Kidney capillary endothelial cell (primary cell): ENCODE results near the gene CTSO.

Source experiments
- DNase-seq: peaks from one replicate; pipeline ENCODE4 v3.0.0-alpha.2; 2018; ENCODE audit warnings: low spot score

The CTSO gene, protein sequence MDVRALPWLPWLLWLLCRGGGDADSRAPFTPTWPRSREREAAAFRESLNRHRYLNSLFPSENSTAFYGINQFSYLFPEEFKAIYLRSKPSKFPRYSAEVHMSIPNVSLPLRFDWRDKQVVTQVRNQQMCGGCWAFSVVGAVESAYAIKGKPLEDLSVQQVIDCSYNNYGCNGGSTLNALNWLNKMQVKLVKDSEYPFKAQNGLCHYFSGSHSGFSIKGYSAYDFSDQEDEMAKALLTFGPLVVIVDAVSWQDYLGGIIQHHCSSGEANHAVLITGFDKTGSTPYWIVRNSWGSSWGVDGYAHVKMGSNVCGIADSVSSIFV

DNA sequence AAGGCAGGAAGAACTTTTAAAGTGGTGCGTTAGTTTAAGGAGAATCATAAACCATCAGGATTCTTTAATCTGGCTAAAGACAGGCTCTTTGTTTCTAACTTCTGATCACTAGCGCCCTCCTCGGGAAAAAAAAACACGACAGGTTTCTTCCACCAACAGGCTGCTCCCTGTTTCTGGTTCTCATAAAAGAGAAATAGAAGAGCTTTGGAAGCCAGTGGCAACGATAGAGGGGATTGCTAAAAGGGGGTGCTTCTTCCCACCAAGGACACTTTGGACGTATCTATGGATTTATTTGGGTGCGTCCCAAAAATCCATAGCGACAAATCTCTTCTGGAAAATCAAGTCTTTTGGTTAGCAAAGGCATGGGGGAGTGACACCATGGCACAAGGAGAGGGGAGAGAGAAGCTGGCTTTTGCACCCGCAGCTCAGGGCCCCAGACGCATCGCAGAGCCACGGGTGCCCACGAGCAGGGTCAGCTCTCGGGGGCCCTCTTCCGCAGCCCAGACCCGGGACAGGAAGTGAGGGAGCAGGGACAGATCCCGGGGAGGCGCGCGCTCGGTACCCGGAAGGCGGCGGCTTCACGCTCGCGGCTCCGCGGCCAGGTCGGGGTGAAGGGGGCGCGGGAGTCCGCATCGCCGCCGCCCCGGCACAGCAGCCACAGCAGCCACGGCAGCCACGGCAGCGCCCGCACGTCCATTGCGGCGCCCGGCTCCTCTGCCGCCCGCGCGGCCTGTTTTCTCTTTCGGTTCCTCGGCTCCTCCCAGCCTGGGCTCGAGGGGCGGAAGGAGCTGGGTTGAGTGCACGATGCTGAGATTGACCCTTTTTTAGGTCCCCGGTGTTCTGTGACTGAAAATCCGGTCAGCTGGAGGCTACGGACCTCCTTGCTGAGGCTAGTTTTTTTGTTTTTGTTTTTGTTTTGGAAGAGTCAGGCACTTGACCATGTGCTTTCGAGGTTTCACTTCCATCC lies at the start of gene CTSO:
Gene CTSO (minus strand): TSS at position 716 of the 967 bp plus-strand sequence. CDS start 19 bp downstream, at position 697.
- peak; percentile 72 for DNase-seq

DNA sequence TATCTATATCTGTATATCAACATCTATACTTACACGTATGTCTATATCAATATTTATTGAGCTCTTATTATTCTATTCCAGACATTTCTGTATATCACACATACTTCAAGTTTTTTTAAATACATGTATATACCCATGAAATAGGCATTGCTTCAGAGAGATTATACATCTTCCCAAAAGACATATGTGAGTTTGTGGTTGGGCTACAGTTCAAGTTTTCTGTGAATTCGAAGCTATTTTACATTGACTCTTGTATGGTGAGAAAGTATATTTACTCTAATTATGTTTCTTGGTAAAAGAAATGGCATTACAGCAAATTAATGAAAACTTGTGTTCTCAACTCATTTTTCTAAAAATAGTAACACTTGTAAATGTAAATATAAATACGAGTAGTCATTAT lies 46.8 kb upstream of the CTSO start:
- no peak for DNase-seq

- no peak for DNase-seq
Observed at GRCh38 chr4:155999725-156000124, 46.1 kb upstream of the CTSO start.

DNA sequence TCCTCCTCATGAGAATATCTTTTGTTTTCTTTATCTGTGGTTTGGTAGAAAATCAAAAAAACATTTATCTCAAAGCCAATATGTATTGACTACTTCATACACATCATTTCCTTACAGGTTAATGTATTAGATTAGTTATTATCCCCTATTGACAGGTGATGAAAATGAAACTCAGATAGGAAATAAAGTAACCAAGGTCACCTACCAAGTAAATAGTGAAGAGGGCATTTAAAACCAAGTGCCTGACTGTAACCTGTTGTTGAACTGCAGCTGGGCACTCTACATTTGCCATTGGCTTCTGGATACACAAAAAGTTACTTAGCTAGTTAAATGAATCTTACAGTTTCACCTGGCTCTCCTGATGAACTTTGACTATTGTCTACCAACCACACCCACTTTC lies 41.4 kb upstream of the CTSO start:
- no peak for DNase-seq

GRCh38 chr4:155984106-155984797 lies 30.6 kb upstream of the CTSO start:
- DNase-seq, result no peak

DNA sequence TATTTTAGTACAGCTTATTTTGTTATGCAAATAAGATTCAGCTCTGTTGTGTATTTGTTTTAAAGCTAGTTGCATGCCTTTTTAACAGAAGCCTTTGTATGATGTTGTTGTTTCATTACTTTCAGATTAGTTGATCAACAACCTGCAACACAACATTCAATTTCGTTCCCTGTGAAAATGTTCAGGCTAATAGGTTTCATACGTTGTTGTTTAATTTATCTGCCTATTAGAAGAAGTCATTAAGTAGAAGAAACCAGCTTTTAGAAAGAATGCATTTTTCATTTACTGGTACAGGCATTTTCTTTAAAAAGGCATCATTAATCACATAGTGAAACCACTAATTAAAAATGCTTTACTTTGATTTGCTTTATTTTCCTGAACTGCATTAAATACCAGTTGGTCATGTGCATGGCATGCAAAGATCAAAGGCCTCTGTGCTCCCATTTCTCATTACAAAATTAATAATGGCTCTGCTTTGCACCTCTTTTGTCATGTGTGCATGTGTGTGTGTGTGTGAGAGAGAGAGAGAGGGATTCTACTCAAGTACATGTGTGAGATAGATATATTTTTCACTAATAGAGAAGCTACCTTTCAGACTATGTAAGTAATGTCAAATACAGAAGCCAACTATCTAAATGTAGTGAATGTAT lies 29.2 kb upstream of the CTSO start:
- DNase-seq, result no peak

GRCh38 chr4:155978810-155979209 lies 25.1 kb upstream of the CTSO start:
- DNase-seq, result no peak

DNA sequence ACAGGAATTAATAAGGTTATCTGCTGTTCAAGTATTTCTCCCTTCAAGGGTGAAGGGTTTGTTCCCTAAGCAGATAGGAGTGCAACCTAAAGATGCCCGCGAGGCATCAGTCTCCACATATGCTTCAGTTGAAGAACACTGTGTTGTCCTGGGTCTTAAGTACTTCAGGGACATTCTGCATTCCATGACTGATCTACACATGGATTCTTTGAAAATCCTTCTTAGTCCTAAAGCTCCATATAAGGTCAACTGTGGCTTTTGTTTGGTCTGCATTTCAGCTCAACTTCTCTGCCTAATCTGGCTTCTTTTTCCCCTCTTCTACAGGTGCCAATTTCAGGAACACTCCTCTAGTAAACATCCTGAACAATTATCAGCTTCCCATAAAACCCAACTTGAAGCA lies 21.8 kb upstream of the CTSO start:
- no peak for DNase-seq

- DNase-seq, result no peak
Observed at GRCh38 chr4:155974996-155975395, 21.3 kb upstream of the CTSO start.

DNA sequence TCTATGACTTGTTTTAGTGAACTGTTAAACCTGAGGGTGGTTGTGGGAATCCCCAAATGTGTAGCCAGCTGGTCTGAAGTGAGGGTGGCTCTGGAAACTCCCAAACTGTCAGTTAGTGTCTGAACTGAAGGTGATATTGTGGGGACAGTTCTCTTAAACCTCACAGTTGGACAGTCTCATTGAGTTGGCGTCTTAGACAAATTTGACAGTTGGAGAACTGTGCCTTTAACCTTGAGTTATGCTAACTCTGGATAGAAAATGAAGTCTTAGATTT lies 20.7 kb upstream of the CTSO start:
- DNase-seq, result no peak

- no peak for DNase-seq
Observed at GRCh38 chr4:155973639-155974475, 20.2 kb upstream of the CTSO start.

DNA sequence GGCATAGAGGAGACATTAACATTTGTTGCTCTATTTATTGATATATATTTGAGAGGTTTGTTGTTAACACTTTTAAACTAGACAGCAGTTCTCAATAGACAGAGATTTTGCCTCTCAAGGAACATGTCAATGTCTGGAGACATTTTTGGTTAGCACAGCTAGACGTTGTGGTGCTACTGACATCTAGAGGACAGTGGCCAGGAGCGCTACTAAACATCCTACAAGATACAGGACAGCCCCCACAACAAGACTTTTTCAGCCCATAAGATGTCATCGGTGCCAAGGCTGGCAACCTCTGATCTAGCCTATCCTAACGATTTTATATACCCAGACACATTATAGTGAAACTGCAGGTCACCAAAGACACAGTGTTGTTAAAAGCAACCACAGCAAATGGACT lies 18.4 kb upstream of the CTSO start:
- no peak for DNase-seq

- DNase-seq, result no peak
Observed at GRCh38 chr4:155966731-155967395, 13.2 kb upstream of the CTSO start.

DNA sequence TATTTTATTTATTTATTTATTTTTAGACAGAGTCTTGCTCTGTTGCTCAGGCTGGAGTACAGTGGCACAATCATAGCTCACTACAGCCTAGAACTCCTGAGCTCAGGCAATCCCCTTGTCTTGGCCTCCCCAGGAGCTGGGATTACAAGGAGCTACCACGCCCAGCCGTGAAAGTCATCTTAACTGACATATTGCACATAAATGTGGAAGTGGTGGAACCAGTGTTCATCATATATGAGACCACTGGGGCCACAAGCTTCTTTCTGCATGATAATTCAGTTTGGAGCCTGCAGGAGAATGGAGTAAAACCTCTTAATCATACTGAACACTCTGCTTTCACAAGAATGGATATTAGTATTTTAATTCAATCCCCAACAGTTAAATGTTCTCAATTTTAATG lies 12.5 kb upstream of the CTSO start:
- no peak for DNase-seq

DNA sequence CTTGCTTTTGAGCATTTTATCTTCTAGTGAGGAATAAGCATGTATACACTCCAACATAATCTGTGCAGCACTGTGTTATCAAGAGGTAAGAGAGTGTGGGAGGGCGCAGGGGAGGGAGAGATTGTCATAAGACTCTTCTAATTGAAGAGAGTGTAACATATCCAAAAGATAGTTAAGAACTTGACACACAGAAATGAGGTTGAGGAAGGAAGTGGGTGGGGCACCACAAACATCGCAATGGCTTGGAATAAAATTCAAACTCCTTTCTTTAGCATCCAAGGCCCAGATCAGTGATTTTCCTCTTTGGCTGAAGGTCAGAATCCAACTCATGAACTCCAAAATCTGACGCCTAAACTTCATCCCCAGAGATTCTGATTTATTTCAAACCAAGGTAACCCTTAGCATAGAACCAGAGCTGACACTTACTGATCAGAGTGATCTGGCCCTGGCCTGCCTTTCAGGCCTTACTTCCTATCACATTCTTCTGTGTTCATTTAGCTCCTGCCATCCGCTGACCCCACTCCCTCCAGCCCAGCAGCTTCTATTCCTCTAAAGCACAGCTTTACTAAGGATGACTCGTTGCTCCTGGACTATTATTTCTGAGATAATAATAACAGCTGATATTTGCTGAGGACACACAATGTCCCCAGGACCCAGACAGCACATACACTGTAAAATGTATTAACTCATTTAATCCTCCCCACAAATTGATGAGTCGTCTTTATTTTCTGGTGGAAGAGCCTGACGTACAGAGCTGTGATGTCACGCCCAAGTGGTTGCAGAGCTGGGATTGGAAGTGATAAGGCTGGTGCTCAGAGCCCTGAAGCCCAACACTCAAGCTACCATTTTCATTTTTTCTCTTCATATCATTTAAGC lies 10.6 kb upstream of the CTSO start:
- DNase-seq, result no peak

DNA sequence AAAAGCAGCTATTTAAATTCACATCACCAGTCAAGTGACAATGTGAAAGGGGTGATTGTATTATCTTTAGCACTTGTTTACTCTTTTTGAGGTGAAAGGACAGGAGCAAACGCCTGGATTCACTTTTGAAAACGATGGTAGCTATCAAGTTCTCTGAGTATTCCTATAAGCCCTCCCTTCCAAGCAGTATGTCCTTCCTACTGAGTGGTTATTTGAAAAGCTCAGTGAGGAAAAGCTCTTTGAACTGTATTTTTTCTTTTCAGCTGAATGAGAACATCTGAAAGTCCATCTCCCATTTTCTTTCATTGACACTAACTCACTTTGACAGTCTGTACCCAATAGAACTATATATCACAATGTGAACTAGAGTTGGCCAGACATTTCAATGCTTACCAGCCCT lies 9.1 kb upstream of the CTSO start:
- no peak for DNase-seq

DNA sequence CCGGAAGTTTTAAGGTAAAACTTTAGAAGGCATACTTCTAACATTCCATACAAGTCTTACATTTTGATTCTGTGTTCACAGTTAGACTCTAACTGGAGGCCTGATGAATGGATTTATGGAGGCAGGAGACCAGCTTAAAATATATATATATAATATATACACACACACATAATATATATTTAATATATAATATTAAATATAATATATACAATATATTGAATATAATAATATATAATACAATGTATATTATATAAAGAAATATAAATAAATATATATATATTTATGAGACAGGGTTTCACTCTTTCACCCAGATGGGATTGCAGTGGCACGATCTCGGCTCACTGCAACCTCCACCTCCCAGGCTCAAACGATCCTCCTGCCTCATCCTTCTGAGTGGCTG lies 7.9 kb upstream of the CTSO start:
- no peak for DNase-seq

DNA sequence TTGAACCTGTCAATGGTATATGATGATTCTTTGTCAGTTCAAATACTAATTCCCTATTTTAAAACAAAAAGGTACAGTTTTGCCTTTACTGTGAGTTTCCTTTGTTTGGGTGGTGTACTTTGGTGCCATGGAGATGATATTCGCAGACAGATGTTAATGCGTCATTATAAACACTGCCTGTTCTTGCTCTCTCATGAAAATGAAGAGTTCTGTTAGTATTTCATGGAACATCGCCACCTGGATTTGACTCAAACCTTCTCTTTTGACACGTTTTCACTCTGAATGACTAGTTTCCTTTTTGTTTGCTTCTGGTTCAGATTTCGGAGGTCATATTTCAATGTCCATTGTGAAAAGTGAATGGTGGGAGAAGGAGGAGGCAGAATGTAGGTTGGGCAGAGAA lies 6.9 kb upstream of the CTSO start:
- no peak for DNase-seq

- DNase-seq, result no peak
Observed at GRCh38 chr4:155959417-155959816, 5.8 kb upstream of the CTSO start.

DNA sequence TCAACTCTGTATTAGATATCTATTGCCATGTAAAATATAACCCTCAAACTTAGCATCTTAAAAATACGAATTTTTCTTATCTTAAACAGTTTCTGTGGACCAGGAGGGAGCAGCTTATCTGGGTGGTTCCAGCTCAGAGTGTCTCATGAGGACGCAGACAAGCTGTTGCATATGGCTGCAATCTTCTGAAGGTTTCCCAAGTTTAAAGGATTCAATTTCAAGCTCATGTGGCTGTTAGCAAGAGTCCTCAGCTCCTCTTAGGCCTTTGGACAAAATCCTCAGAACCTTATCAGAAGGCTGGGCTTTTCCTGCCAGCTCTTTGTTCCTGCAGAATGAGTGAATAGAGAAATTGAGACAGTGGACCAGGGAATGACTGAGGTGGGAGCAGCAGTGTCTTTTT lies 2.8 kb upstream of the CTSO start:
- no peak for DNase-seq
